ENCODE data around the gene ADAM12.

ADAM12 gene

GRCh38 chr10:126083009-126083408 is 305.3 kb downstream of the ADAM12 start:
- Histone ChIP-seq H3K36me3 (ENCODE audit: insufficient read depth, low read length) (no peaks in the 10 kb centered on the region), H3K27me3 (ENCODE audit: insufficient read depth, low read length, poor library complexity, severe bottlenecking) (no peaks in the 10 kb centered on the region), H3K79me2 (ENCODE audit: insufficient read depth, low read length) (no peaks in the 10 kb centered on the region), H4K20me1 (ENCODE audit: insufficient read depth, low read length, poor library complexity, severe bottlenecking) (no peaks in the 10 kb centered on the region), H3F3A (ENCODE audit: low read depth) (no peaks in the 10 kb centered on the region), H3K4me1 (ENCODE audit: insufficient read depth, low read length, poor library complexity, severe bottlenecking) (no peaks in the 10 kb centered on the region), H3K4me3 (ENCODE audit: low read length, poor library complexity, severe bottlenecking) (no peak overlapping the region), H3K9me3 (ENCODE audit: insufficient read depth, low read depth, low read length) (peaks cover 7% of the 10 kb centered on the region; the same call in 1 of the 2 replicates), H3K4me2 (ENCODE audit: low read depth, low read length, poor library complexity, severe bottlenecking) (no peak overlapping the region), H3K9ac (ENCODE audit: low read depth, low read length, poor library complexity, severe bottlenecking) (no peak overlapping the region), H3K9me2 (replicated peaks; ENCODE audit: low read depth, low read length) (no peaks in the 10 kb centered on the region), H2AFZ (ENCODE audit: low read length) (no peak overlapping the region)
- TF ChIP-seq EZH2phosphoT487 (IDR thresholded peaks at IDR 0.05; ENCODE audit: borderline replicate concordance) (no peak), CTCF (conservative IDR thresholded peaks at IDR 0.05; ENCODE audit: low read length) (no peak)

- TF ChIP-seq EZH2phosphoT487 (IDR thresholded peaks at IDR 0.05; ENCODE audit: borderline replicate concordance) (no peak), CTCF (conservative IDR thresholded peaks at IDR 0.05; ENCODE audit: low read length) (no peak)
- Histone ChIP-seq H3K27me3 (ENCODE audit: insufficient read depth, low read length, poor library complexity, severe bottlenecking) (no peaks in the 10 kb centered on the region), H3K9me2 (replicated peaks; ENCODE audit: low read depth, low read length) (no peaks in the 10 kb centered on the region)
Measured at GRCh38 chr10:126081841-126082466, 306.3 kb downstream of the ADAM12 start.

GRCh38 chr10:126080879-126081411 is 307.3 kb downstream of the ADAM12 start:
- no peaks in the 10 kb centered on the region for H4K20me1 ChIP-seq (ENCODE audit: insufficient read depth, low read length, poor library complexity, severe bottlenecking)
- no peak overlapping the region for H2AFZ ChIP-seq (ENCODE audit: low read length)
- no peak overlapping the region for H3K9ac ChIP-seq (ENCODE audit: low read depth, low read length, poor library complexity, severe bottlenecking)
- no peaks in the 10 kb centered on the region for H3F3A ChIP-seq (ENCODE audit: low read depth)
- no peak overlapping the region for H3K4me2 ChIP-seq (ENCODE audit: low read depth, low read length, poor library complexity, severe bottlenecking)
- no peaks in the 10 kb centered on the region for H3K27me3 ChIP-seq (ENCODE audit: insufficient read depth, low read length, poor library complexity, severe bottlenecking)
- no peaks in the 10 kb centered on the region for H3K4me1 ChIP-seq (ENCODE audit: insufficient read depth, low read length, poor library complexity, severe bottlenecking)
- H3K9me2 ChIP-seq (replicated peaks; ENCODE audit: low read depth, low read length), result no peaks in the 10 kb centered on the region
- no peaks in the 10 kb centered on the region for H3K79me2 ChIP-seq (ENCODE audit: insufficient read depth, low read length)
- no peaks in the 10 kb centered on the region for H3K36me3 ChIP-seq (ENCODE audit: insufficient read depth, low read length)
- no peak overlapping the region for H3K4me3 ChIP-seq (ENCODE audit: low read length, poor library complexity, severe bottlenecking)
- H3K9me3 ChIP-seq (ENCODE audit: insufficient read depth, low read depth, low read length), result peaks cover 7% of the 10 kb centered on the region; the same call in 1 of the 2 replicates
- TF ChIP-seq EZH2phosphoT487 (IDR thresholded peaks at IDR 0.05; ENCODE audit: borderline replicate concordance) (no peak), CTCF (conservative IDR thresholded peaks at IDR 0.05; ENCODE audit: low read length) (no peak)

More at GRCh38 chr10:126081841-126082466, 306.3 kb downstream of the ADAM12 start:
- H3K4me3 ChIP-seq (ENCODE audit: low read length, poor library complexity, severe bottlenecking), result no peak overlapping the region
- no peaks in the 10 kb centered on the region for H3K4me1 ChIP-seq (ENCODE audit: insufficient read depth, low read length, poor library complexity, severe bottlenecking)
- no peaks in the 10 kb centered on the region for H3K79me2 ChIP-seq (ENCODE audit: insufficient read depth, low read length)
- H3K36me3 ChIP-seq (ENCODE audit: insufficient read depth, low read length), result no peaks in the 10 kb centered on the region
- no peak overlapping the region for H3K4me2 ChIP-seq (ENCODE audit: low read depth, low read length, poor library complexity, severe bottlenecking)
- peaks cover 7% of the 10 kb centered on the region; the same call in 1 of the 2 replicates for H3K9me3 ChIP-seq (ENCODE audit: insufficient read depth, low read depth, low read length)
- H3F3A ChIP-seq (ENCODE audit: low read depth), result no peaks in the 10 kb centered on the region
- H3K9ac ChIP-seq (ENCODE audit: low read depth, low read length, poor library complexity, severe bottlenecking), result no peak overlapping the region
- H4K20me1 ChIP-seq (ENCODE audit: insufficient read depth, low read length, poor library complexity, severe bottlenecking), result no peaks in the 10 kb centered on the region
- no peak overlapping the region for H2AFZ ChIP-seq (ENCODE audit: low read length)

All from Loucy (cell line).